Cardiac fibroblast (primary cell): ENCODE measurements around the gene VDAC1.

Experiments
- DNase-seq, 2 donors: peaks; one replicate each; pipeline versions ENCODE4 v3.0.0 to v3.0.0-alpha.2; 2010; ENCODE audit warnings: low read depth in 2 of 2
- H3K4me3 ChIP-seq, 2 donors: replicated peaks in 1 of 2; 1 replicate in 1 of 2; 2 replicates in 1 of 2; pipeline ENCODE4 v1.5.1; 2011; ENCODE audit warnings: low read depth in 2 of 2, low read length in 2 of 2, mild to moderate bottlenecking in 2 of 2, moderate library complexity in 1 of 2
- CTCF ChIP-seq: IDR thresholded peaks from one replicate; pipeline ENCODE4 v1.5.1; 2011; ENCODE audit warnings: low read depth, mild to moderate bottlenecking, low read length, inconsistent platforms

Gene VDAC1

GRCh38 chr5:133926489-133927299 lies 78.1 kb downstream of the VDAC1 start:
- TF ChIP-seq CTCF, result no peak
- H3K4me3 ChIP-seq, result no peak overlapping the region
- no peak for DNase-seq

GRCh38 chr5:133925866-133926488 lies 78.8 kb downstream of the VDAC1 start:
- DNase-seq, result peak in 1 of 2 donors; percentile 7
- no peak for TF ChIP-seq CTCF
- no peak overlapping the region for H3K4me3 ChIP-seq

GRCh38 chr5:133925269-133925668 lies 79.5 kb downstream of the VDAC1 start:
- DNase-seq, result no peak
- no peak overlapping the region for H3K4me3 ChIP-seq
- TF ChIP-seq CTCF, result no peak

GRCh38 chr5:133924221-133924920 lies 80.4 kb downstream of the VDAC1 start:
- H3K4me3 ChIP-seq, result no peak overlapping the region
- DNase-seq, result peak in 1 of 2 donors; percentile 21
- TF ChIP-seq CTCF, result no peak

- TF ChIP-seq CTCF, result no peak
- no peak overlapping the region for H3K4me3 ChIP-seq
- no peak for DNase-seq
These were observed 82.8 kb downstream of the VDAC1 start for GRCh38 chr5:133921979-133922378.
